Right forelimb (tissue), 1 donor: ENCODE measurements around the gene ESRRB.

Source experiments
- DNase-seq: peaks from one replicate; pipeline ENCODE4 v3.0.0-alpha.2; 2018

ESRRB gene

DNA sequence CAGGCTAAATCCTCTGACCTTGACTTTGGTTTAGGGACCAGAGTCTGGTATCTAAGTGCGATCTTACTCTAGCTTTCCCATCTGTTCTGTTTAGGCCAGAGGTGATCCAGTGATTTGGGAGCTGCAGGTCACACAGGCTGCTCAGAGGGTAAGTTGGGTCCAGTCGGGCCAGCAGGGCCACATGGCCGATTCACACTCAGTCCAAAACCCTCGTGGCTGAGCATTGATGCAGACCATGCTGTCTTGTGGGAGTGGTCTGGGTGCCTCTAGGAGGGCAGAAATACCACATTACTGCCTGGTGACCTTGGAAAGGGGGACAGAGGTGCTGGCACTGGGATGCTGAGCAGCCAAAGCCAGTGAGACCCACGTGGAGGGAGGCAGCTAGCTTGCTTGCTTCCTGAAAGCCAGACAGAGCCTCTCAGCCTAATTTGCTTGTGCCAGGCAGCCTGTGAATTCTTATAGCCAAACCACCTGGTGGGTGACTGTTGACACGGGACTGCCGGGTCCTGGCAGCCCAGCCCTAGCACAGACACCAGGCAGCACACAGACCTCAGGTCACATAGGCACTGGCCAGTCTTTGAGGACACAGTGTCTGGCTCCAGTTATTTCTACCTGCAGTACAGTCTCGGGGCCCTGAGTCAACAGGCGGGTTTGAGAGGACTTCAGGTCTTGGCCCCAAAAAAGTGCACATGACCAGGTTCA lies 31.7 kb downstream of the ESRRB start:
- DNase-seq: no peak

DNA sequence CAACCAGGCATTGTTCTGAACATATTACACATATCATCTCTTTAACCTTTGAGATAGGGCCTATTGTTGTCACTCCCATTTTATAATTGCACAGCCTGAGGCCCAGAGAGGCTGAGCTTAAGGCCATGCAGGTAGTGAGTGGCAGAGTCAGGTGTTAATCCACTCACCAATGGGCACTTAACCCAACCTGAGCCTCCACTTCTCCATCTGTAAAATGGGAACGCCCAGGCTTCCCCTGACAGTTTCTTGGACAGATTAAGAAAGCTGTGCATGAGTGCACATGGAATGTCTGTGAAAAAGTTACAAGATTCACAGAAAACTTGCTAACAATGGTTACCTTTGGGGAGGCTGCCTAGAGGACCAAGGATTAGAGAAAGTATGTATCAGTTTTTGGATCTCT lies 32.9 kb downstream of the ESRRB start:
- no peak for DNase-seq

DNA sequence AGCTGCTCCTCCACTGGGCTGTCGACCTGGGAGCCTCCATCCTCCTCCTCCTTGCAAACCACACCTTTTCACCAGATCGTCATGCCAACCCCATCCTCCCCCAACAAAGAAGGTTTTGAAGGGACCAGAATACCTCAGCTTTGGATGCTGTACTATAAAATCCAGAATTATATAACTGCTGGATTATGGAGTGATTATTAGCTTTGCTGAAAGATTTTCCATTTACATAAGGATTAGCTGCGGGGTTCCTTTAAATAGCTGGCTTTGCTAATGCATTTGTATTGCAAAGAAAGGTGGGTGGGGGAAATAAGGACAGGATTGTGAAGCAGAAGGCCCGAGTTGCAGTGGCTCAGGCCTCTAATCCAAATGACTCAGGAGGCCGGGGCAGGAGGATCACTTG lies 36.6 kb downstream of the ESRRB start:
- DNase-seq: no peak

DNA sequence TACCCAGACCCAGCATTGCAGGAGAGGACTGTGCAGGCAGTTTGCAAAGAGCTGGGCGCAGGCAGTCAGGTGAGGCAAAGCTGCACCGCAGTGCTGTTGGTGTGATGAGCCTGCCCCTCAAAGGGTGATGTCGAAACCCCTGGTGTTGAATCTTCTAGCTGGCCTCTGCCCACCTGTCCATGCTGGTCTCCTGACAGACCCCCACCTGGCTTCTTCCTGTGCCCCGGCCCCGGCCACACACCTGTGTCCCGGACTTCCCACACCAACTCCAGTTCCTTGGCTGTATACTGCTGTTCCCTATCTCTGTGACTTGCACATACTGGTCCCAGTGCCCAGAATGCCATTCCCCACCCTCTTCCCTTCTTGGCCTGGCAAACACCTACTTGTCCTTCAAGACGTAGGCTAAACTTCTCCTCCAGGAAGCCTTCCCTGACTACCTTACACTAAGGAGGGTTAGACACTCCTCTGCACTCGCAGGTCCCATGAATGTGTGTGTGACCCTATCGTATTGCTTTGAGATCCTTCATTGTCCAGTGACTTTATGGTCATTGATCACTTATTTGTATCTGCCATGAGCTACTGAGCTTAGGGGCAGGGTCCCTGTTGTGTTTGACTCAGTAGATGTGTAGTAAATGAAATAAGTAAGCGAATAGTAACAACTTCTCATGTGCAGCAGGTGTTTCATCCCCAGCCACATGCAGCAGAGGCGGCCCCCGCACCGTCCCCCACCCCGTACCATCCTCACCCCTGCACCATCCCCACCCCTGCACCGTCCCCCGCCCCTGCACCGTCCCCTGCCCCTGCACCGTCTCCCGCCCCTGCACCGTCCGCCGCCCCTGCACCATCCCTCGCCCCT lies 37.4 kb downstream of the ESRRB start:
- no peak for DNase-seq

DNA sequence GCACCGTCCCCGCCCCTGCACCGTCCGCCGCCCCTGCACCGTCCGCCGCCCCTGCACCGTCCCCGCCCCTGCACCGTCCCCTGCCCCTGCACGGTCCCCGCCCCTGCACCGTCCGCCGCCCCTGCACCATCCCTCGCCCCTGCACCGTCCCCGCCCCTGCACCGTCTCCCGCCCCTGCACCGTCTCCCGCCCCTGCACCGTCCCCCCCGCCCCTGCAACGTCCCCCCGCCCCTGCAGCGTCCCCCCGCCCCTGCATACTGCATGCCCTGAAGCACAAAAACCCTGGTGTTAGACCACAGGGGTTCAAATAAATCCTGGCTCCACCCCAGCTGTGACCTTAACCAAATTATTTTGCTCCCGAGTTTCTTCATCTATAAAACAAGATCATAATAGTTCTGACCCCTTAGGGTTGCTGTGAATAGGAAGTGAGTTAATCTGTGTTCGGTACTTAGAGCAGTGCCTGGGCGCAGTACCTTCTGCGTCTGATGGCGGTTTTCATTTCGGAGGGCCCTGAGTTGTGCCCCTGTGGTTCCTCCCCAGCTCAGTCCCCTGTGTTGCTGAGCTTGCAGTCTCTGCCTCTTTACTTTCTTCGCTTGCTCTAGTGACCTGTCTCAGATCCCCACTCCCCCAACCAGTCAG lies 38.1 kb downstream of the ESRRB start:
- no peak for DNase-seq

DNA sequence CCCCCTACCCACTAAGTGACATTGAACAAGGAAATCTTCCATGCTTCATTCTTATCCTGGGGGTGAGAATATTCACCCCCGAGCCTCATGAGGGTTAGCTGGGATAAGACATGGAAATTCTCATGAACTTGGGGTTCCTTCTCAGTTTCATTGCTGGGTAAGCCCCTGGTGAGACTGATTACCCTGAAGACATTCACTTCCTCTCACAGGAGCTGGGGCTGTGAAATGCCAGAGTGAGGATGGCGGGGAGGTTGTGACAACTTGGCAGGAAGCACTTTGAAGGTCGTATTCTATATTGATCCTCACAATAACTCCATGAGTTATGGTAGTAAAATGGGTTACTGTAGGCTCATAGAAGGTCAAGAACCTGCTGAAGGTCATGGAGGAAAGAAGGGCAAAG lies 43.5 kb downstream of the ESRRB start:
- no peak for DNase-seq

DNA sequence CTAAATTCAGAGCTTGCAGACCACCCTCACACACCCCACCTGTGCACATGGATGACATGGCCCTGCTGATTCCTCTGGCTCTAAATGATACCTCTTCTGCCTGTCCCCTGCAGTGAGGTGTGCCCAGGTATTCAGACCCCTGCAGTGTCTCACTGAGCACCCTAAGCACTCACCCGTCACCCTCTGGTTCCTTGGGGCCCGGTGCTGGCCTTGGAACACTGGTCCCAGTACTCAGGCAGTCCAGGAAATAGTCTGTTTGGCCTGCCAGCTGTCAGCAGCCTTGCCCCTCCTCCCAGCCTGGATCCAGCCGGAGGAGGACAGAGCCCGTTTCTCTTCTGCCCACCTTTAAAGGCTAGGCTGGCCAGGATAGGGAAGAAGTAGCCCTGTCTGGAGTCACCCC lies 44.9 kb downstream of the ESRRB start:
- DNase-seq: no peak

DNA sequence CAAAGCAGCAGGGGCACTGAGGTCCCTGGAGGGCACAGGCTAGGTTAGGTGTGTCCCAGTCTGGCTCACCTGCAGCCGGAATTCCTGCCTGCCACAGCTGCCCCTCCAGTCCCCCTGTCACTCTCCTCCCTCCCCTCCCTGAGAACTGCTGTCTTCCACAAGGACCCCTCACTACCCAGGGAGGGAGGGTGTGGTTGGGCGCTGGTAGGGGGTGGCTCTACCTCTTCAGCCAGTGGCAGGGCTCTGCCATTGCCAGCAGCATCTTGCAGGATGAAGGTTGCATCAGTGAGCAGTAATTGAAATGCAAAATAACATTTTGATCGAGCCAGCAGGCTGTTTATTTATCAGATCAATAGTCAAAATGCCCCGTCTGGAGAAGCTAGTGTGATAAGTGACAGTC lies 45.7 kb downstream of the ESRRB start:
- no peak for DNase-seq

DNA sequence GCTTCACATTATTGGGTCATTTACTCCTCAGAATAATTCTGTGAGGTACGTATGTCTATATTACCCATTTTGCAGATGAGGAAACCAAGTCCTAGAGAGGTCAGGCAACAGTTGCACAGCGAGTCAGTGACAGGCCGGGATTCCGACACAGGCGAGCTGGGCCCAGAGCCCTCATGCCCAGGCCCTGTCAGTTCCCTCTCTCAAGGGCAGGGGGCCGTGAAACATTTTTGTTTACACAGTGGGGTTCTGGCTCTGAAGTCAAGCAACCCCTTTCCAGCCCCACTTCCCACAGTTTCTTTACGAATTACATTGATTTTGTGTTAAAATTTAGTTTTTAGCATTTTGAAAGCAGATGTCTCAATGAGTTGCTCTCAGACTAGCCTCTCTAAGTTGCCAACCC lies 46.7 kb downstream of the ESRRB start:
- no peak for DNase-seq

DNA sequence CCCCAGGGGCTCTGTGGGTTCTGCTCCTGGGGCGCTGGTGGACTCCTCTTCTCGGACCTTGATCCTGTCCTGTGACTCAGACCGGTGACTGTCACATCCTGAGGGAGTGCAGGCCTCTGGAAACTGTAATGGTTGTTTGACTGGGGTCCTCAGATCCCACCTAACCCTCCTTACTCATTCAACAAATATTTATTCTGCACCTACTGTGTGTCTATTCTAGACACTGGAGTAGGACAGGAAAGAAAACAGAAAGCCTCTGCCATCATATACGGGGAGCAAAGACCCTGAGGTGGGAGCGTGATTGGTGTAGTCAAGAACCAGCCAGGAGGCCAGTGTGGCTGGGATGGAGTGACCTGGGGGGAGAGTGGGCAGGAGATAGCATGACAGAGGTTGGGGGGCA lies 47.6 kb downstream of the ESRRB start:
- DNase-seq: no peak

DNA sequence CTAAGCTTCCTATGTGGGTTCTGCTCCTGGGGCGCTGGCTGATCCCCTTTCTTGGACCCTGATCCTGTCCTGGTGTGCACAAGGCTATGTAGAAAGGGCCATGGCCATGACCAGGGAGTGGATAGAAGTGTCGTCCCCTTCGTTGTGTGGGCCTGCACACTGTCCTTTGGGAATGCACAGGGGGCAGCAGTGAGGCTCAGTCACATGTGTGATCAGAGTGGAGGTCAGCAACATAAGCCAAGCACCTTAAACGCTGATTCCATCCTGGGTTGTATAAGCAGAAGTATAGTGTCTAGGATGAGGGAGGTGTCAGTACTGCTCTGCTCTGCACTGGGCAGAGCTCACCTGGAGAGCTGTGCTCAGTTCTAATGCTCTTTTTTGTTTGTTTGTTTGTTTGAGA lies 48.4 kb downstream of the ESRRB start:
- no peak for DNase-seq

DNA sequence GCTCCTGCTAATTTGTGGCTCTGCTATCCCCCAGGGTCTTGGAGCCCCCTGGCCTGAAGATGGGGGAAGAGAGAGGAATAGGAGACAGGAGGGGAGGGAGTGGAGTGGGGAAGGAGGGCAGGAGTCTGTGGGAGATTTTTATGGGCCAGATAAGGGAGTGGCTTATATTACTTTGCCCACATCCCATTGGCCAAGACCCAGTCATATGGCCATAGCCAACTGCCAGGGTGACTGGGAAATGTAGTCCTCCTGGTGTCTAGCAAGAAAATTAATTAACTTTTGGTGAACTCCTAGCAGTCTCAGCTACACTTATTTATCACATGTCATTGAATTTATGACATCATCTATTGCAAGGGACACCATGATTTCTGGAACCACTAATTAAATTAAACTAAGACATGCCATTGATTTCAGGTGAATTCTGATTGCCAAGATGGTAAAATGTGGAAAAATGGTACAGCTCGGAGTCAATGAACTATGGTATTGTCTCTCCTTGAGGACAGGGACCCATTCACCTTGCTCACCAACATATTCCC lies 50.3 kb downstream of the ESRRB start:
- DNase-seq: no peak

DNA sequence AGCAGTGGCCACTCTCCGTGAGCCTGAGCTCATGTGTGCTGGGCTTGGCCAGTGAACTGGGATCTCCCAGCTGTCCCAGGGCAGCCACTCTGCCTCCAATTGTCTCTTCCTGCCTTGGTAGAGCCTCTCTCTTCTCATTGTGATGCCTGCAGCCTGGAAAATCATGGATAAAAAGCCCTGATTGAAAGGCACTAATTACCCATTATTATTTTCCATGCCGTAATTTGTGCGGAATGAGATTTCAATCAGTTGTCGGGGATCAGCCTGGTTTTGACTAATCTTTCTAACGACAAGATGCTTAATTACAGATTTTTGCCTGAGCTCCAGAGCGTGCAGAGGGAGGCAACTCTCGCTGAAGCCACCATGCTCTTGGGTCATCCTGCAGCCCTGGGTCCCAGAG lies 52.7 kb downstream of the ESRRB start:
- no peak for DNase-seq

DNA sequence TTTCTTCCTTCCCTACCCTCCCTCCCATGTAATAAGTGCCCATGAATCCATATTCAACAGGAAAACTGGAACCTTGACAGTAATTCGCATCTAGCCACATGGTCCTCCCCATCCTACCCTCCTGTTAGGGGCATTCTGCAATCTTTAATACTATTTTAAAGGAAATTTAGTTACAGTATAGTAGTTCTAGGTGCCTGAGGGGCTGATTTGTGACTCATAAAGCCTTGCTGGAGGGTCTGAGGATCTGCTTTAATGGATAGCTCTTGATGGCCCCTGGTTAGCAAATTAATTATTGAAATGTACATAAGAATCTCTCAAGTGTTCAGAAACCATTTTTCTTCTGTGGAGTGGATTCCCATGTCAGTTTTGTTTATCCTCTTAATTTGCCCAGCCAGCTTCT lies 54.1 kb downstream of the ESRRB start:
- no peak for DNase-seq

DNA sequence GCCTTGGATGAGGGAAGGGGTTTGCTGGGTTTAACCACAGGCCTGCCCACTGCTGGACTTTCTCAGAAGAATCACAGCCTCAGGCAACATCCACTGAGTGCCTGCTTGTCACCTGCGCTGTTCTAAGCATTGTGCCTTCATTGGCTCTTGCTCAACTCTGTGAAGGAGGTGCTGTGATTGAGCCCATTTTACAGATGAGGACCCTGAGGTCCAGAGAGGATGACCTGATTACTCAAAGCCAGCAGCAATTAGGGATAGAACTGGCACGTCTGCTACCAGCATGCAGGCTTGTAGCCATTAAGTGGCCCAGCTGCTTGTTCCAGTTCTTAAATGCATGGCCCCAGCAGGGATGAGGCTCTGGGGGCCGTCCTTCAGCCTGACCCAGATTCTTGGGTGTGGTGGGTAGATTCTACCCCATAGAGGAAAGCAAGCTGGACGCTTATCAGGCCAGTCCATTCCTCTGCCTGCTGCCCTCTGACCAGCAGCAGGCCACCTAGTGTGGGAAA lies 54.6 kb downstream of the ESRRB start:
- DNase-seq: no peak

DNA sequence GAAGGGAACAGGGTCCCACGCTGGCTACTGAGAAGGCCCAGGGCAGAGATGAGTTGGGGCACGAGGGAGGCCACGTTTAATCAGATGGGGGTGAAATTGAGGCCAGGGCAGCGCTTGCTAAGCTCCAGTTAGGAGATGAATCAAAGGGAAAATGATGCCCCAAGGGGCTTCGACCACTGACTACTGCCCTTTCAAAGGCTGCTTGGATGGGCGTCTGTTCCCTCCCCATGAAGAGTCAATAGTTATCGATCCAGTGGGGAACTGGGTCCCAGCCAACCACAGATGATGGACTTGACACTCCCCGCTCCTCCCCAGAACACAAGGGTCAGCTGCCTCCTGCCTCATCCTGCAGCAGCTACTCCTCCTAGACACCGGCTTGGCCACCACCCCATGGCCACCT lies 55.6 kb downstream of the ESRRB start:
- DNase-seq: no peak

DNA sequence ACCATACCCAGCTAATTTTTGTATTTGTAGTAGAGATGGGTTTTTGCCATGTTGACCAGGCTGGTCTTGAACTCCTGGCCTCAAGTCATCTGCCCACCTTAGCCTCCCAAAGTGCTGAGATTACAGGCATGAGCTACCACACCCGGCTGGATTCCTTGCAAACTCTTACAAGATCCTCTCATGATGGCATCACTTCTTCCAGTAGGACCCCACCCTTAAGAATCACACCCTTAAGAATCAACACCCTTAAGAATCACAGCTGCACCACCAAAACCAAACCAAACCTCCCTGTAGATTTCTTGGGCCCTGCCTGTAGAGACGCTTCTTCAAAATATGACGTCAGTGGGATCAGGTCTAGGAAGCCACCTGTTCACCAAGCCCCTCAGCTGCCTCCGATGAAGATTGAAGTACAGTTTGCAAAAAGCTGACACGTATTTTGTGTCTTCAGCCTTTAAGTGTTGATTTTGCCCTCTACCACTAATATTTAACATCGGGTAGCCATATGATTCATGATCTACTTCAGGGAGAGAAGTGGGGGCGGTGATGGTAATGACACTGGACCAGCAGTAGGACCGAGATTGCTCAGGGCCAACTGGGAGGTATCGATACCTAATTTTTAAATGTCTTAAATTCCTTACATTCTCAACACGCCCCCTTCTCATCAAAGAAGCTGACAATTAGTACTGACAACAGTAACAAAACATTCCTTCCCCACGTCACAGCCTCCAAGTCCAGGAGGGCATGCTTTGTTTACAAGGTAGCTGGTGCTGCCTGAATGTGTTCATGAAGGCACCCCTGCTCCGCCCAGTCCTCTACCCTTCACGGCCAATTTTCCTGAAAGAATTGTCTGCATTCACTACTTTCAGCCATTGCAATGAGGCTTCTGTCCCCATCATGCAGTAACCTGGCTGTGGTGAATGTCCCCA lies 57.2 kb downstream of the ESRRB start:
- DNase-seq: no peak

DNA sequence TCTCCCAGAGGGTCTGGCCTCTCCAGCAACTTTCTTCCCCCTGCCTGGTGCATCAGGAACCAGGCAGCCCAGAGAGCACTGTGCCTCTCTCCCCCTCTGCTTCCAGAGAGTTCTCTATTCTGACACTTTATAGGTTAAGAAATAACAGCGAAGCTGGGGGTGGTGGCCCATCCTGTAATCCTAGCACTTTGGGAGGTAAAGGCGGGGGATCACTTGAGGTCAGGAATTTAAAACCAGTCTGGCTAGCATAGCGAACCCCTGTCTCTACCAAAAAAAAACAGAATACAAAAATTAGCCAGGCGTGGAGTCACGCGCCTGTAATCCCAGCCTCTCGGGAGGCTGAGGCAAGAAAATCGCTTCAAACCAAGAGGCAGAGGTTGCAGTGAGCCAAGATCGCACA lies 58.3 kb downstream of the ESRRB start:
- no peak for DNase-seq

DNA sequence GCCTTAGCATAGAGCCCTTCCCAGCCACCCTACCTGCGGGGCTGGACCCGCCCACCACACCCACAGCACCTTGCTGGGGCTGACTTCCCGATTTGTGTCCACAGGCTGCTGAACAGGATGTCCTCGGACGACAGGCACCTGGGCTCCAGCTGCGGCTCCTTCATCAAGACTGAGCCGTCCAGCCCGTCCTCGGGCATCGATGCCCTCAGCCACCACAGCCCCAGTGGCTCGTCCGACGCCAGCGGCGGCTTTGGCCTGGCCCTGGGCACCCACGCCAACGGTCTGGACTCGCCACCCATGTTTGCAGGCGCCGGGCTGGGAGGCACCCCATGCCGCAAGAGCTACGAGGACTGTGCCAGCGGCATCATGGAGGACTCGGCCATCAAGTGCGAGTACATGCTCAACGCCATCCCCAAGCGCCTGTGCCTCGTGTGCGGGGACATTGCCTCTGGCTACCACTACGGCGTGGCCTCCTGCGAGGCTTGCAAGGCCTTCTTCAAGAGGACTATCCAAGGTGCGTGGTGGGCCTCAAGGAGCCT lies 63.4 kb downstream of the ESRRB start:
- no peak for DNase-seq

DNA sequence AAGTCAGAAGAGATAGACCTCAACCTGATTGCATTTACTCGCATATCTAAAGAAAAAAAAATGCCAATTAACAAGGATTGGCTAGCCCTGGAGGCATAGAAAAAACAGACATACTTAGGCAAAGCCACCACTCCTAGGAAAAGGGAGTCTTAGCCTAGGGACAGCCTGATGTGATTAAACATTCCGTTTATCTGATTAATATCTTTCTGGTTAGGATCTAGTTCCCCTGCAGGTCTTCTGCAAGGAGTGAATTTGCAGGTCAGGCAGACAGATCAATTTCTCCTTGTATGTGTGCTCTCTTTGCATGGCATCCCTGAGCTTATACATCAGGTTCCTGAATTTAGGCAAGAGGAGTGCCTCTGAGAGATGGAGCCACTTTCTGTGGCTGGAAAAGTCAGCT lies 70.5 kb downstream of the ESRRB start:
- no peak for DNase-seq

DNA sequence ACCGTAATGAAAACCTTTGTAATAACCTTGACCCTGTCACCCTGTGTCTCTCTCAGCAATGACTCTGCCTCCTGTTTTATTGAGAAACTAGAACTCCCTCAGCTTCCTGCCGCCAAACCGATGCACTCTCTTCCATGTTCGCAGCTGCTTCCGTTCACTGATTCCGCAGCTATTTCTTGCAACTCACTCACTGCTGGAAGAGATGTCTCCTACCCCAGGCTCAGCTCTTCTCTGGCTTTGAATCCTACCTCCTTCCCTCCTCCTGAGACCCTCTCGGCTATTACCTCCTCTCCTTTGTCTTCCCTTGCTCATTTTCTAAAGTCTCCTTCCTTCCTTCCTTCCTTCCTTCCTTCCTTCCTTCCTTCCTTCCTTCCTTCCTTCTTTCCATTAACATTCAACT lies 71.0 kb downstream of the ESRRB start:
- DNase-seq: no peak

DNA sequence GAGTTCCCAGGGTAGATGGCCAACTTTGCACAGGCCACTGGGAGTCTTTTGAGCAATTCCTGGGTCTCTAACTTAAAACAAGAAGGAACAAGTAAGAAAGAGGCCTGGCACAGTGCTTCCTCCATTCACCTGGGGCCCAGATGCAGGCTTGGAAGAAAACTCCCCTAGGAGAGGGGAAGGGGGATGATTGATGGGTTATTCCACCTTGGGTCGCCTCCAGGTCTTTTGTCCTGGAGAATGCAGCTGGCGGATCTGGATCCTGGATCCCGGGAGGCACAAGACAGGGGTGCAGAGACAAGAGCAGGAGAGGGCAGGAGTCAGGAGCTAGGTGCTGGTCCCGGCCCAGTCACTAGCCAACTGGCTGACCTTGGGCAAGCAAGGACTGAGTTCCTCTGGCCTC lies 74.5 kb downstream of the ESRRB start:
- DNase-seq: no peak
